Astrocyte (in vitro differentiated cells and primary cell): Measurements from ENCODE around the gene PHF19.

Experiments
- CTCF ChIP-seq: IDR thresholded peaks from 2 replicates; pipeline ENCODE4 v1.5.1; 2011; ENCODE audit warnings: low read depth, mild to moderate bottlenecking, inconsistent platforms, low read length, moderate library complexity; ENCODE audit not compliant: insufficient read depth
- EZH2 ChIP-seq: IDR thresholded peaks from 2 replicates; pipeline ENCODE4 v1.6.1; 2012; ENCODE audit warnings: mild to moderate bottlenecking, low read length, inconsistent platforms; ENCODE audit not compliant: insufficient read depth

- TF ChIP-seq CTCF (no peak), EZH2 (no peak)
These were observed 13.2 kb downstream of the PHF19 start for GRCh38 chr9:120863833-120864232.
